GM21786 (cell line): ENCODE results near the gene ATXN7L1.
A peak's percentile ranks its signal among the peaks of the same experiment; 100 is the strongest.
"Not testable (repeated sequence)": the region's sequence is repeated elsewhere in the genome, so short reads cannot be mapped to it uniquely, and the experiment has no call there.

Source experiments
- ATAC-seq: cut with Tn5 transposase; IDR thresholded peaks from one replicate; pipeline ENCODE4 v1.9.1; 2021; ENCODE audit not compliant: unreplicated experiment

The ATXN7L1 gene

GRCh38 chr7:105708763-105709080, 167.7 kb downstream of the ATXN7L1 start:
- no peak for ATAC-seq

- no peak for ATAC-seq
These were observed 168.2 kb downstream of the ATXN7L1 start for GRCh38 chr7:105707967-105708762.

GRCh38 chr7:105707381-105707780, 169.0 kb downstream of the ATXN7L1 start:
- no peak for ATAC-seq

GRCh38 chr7:105705427-105705826, 171.0 kb downstream of the ATXN7L1 start:
- ATAC-seq: no peak

- no peak for ATAC-seq
These were observed 173.0 kb downstream of the ATXN7L1 start for GRCh38 chr7:105703207-105703930.

GRCh38 chr7:105699568-105700236, 176.7 kb downstream of the ATXN7L1 start:
- ATAC-seq: no peak

GRCh38 chr7:105698531-105698930, 177.9 kb downstream of the ATXN7L1 start:
- no peak for ATAC-seq

- no peak for ATAC-seq
These were observed 178.6 kb downstream of the ATXN7L1 start for GRCh38 chr7:105697753-105698152.

- ATAC-seq: not testable (repeated sequence)
These were observed 179.2 kb downstream of the ATXN7L1 start for GRCh38 chr7:105697169-105697568.

GRCh38 chr7:105693576-105693975, 182.8 kb downstream of the ATXN7L1 start:
- ATAC-seq: no peak

GRCh38 chr7:105691680-105692564, 184.5 kb downstream of the ATXN7L1 start:
- peak; percentile 58 for ATAC-seq

- ATAC-seq: peak; percentile 61
These were observed 185.2 kb downstream of the ATXN7L1 start for GRCh38 chr7:105691082-105691679.

- no peak for ATAC-seq
These were observed 186.0 kb downstream of the ATXN7L1 start for GRCh38 chr7:105690325-105690945.

GRCh38 chr7:105689067-105689819, 187.2 kb downstream of the ATXN7L1 start:
- no peak for ATAC-seq

- no peak for ATAC-seq
These were observed 187.8 kb downstream of the ATXN7L1 start for GRCh38 chr7:105688617-105689016.

GRCh38 chr7:105685161-105685560, 191.2 kb downstream of the ATXN7L1 start:
- no peak for ATAC-seq

GRCh38 chr7:105682341-105683060, 193.9 kb downstream of the ATXN7L1 start:
- ATAC-seq: no peak

GRCh38 chr7:105680505-105681187, 195.8 kb downstream of the ATXN7L1 start:
- ATAC-seq: no peak
